HepG2 (cell line): ENCODE results near the gene MBLAC1.

Experiments
- SRF ChIP-seq: IDR thresholded peaks from 2 replicates; pipeline ENCODE4 v1.6.1; 2011; ENCODE audit warnings: mild to moderate bottlenecking, low read depth, low read length, moderate library complexity
- ZNF747 ChIP-seq: sonication (generic); formaldehyde crosslinking; IDR thresholded peaks from 2 replicates; pipeline ENCODE4 v1.8.1; 2023; ENCODE audit warnings: missing genetic modification reagents, mild to moderate bottlenecking, borderline replicate concordance
- TF ChIP-seq, protein P1 (sequence below): IDR thresholded peaks from 2 replicates; pipeline ENCODE4 v1.6.1; 2016; ENCODE audit warnings: missing genetic modification reagents, missing compliant biosample characterization

DNA sequence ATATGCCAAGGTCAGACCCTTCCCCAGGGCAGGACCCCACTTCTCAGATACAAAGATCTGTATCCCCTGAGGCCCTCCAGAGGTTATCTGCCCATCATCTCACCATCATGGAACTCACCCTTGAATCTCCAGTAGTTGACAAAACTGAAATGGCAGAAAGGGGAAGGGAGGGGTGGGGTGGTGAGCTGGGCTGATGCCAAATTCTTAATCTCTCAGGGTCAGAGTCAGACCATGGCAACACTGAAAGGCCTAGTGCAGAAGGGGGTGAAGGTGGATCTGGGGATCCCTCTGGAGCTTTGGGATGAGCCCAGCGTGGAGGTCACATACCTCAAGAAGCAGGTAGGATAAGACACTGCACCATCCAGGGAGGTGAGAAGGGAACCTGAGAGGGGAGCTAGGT lies 4.2 kb upstream of the MBLAC1 start:
- TF ChIP-seq SRF (no peak), ZNF747 (CRISPR knock-in tag) (no peak)
- TF ChIP-seq, protein P1, sequence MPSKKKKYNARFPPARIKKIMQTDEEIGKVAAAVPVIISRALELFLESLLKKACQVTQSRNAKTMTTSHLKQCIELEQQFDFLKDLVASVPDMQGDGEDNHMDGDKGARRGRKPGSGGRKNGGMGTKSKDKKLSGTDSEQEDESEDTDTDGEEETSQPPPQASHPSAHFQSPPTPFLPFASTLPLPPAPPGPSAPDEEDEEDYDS (CRISPR knock-in tag) = no peak
